ENCODE measurements around the gene FYN.

GRCh38 chr6:111852725-111853124, 20.5 kb downstream of the FYN start:
- no peak for TF ChIP-seq POLR2A (IDR thresholded peaks at IDR 0.05)
- TF ChIP-seq CTCF (IDR thresholded peaks at IDR 0.05), result no peak
